NT2/D1 (cell line): ENCODE measurements around the gene OSR1.
"Not testable (repeated sequence)": the region's sequence is repeated elsewhere in the genome, so short reads cannot be mapped to it uniquely, and the experiment has no call there.

Source experiments
- SUZ12 ChIP-seq: IDR thresholded peaks from 2 replicates; pipeline ENCODE4 v1.6.1; 2011; ENCODE audit not compliant: insufficient read length, insufficient read depth; ENCODE audit errors: extremely low read depth
- YY1 ChIP-seq: IDR thresholded peaks from 2 replicates; pipeline ENCODE4 v1.6.1; 2011; ENCODE audit not compliant: insufficient read length, insufficient read depth
- ZNF274 ChIP-seq: IDR thresholded peaks from 2 replicates; pipeline ENCODE4 v1.6.1; 2011; ENCODE audit warnings: mild to moderate bottlenecking, low read depth, low read length

DNA sequence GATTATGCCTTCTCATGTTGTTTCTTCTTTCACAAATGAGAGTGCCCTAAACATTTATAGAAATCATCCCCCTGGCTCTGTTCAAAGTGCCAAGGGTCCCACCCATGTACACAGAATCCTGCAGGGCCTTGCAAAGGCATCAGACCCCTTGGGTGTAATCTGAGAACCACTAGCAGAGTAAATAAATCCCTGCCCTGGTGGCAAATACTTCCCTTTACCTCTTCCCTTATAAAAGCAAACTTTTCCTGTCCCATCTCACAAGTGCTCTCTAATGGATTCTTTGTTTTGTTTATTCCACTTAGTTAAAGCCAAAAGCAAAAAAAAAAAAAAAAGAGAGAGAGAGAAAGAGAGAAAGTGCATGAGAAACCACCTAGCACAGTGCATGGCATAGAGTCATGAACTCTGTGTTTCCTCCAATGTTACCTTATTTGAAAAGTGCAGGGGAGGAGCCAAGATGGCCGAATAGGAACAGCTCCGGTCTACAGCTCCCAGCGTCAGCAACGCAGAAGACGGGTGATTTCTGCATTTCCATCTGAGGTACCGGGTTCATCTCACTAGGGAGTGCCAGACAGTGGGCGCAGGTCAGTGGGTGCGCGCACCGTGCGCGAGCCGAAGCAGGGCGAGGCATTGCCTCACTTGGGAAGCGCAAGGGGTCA is 52.9 kb downstream of the OSR1 start:
- TF ChIP-seq YY1, ZNF274, SUZ12: not testable (repeated sequence)
